GM12878 (cell line): Measurements from ENCODE around the gene TNRC18. TPM values are rescaled to one million over a fixed set of nuclear protein-coding genes. Genes with fewer than 3 reads are reported as not detected.

ENCODE experiments used
- ATAC-seq: fragments of 200-7000 bp; cut with Tn5 transposase; 3 replicates; pipeline ENCODE4 v1.9.1; 2020; ENCODE audit warnings: mild to moderate bottlenecking, moderate library complexity
- BruUV-seq: library from RNA; stranded (reverse); fragments of 400-500 nt; replicated peaks from 2 replicates; lab custom pipeline; 2021; lab: Mats Ljungman, UMichigan
- CTCF ChIA-PET: fragments of 300-600 bp; sonication (Branson Sonifier 250); formaldehyde crosslinking; extraction: SDS; loops from one replicate; lab custom pipeline; 2021; ENCODE audit warnings: inconsistent platforms; lab: Yijun Ruan, JAX
- POLR2A ChIA-PET: fragments of 350-600 bp; formaldehyde crosslinking; extraction: SDS; loops from one replicate; lab custom pipeline; 2021; ENCODE audit warnings: inconsistent platforms; lab: Charles Lee
- RAD21 ChIA-PET: fragments of 300-600 bp; sonication (Branson Sonifier 250); formaldehyde crosslinking; loops from one replicate; lab custom pipeline; 2023; ENCODE audit warnings: antibody characterized with exemption; ENCODE audit not compliant: unreplicated experiment; lab: Charles Lee
- SMC1A ChIA-PET: fragments of 300-600 bp; sonication (Branson Sonifier 250); formaldehyde crosslinking; loops from one replicate; lab custom pipeline; 2023; ENCODE audit not compliant: unreplicated experiment, uncharacterized antibody; lab: Charles Lee
- DNase-seq: peaks from one replicate; pipeline ENCODE4 v3.0.0-alpha.2; 2011; ENCODE audit warnings: low read depth, low spot score
- FAIRE-seq: peaks from 3 replicates; lab custom pipeline; 2011; peaks lifted over from hg19 to GRCh38; lab: Jason Lieb, UNC
- H2AFZ ChIP-seq: 2 replicates; pipeline ENCODE4 v1.6.0; 2011; ENCODE audit warnings: low read depth, low read length, control low read depth; ENCODE audit not compliant: control insufficient read depth
- H3K27ac ChIP-seq: 2 replicates; pipeline ENCODE4 v1.5.1; 2011; ENCODE audit warnings: control low read depth; ENCODE audit not compliant: control insufficient read depth, insufficient read depth
- H3K27me3 ChIP-seq, 2 experiments: replicated peaks in 1 of 2; 2 replicates each; pipeline versions ENCODE4 v1.6.0 to v1.6.1; 2011; ENCODE audit warnings: low read length in 1 of 2; ENCODE audit not compliant: control insufficient read depth in 2 of 2, insufficient read depth in 2 of 2
- H3K36me3 ChIP-seq, 2 experiments: 2 replicates each; pipeline ENCODE4 v1.5.1; 2011; ENCODE audit warnings: low read length in 1 of 2; ENCODE audit not compliant: control insufficient read depth in 2 of 2, insufficient read depth in 2 of 2
- H3K4me1 ChIP-seq: 2 replicates; pipeline ENCODE4 v1.6.1; 2011; ENCODE audit warnings: mild to moderate bottlenecking, low read length, moderate library complexity, mixed read lengths; ENCODE audit not compliant: control insufficient read depth, insufficient read depth
- H3K4me2 ChIP-seq: 2 replicates; pipeline ENCODE4 v1.6.0; 2011; ENCODE audit warnings: control low read depth; ENCODE audit not compliant: control insufficient read depth, insufficient read depth
- H3K4me3 ChIP-seq: fragments of 200-600 bp; sonication (generic); 2 replicates; pipeline ENCODE4 v1.5.1; 2016
- H3K79me2 ChIP-seq: 2 replicates; pipeline ENCODE4 v1.6.0; 2011; ENCODE audit warnings: low read length; ENCODE audit not compliant: control insufficient read depth, insufficient read depth
- H3K9ac ChIP-seq: 2 replicates; pipeline ENCODE4 v1.8.0; 2011; ENCODE audit warnings: low read length, control low read depth, mixed read lengths; ENCODE audit not compliant: control insufficient read depth, insufficient read depth
- H3K9me3 ChIP-seq: replicated peaks from 3 replicates; pipeline ENCODE4 v1.5.1; 2011; ENCODE audit warnings: mild to moderate bottlenecking, low read length; ENCODE audit not compliant: control insufficient read depth, insufficient read depth
- H4K20me1 ChIP-seq: 2 replicates; pipeline ENCODE4 v1.6.0; 2011; ENCODE audit not compliant: control insufficient read depth, insufficient read depth
- BMI1 ChIP-seq: fragments of 450-650 bp; IDR thresholded peaks from 2 replicates; pipeline ENCODE4 v1.6.1; 2016; ENCODE audit warnings: mild to moderate bottlenecking, moderate library complexity, borderline replicate concordance
- ELK1 ChIP-seq: IDR thresholded peaks from 2 replicates; pipeline ENCODE4 v1.6.1; 2012; ENCODE audit warnings: low read depth, low read length, improper control_type of control experiment
- GABPA ChIP-seq: IDR thresholded peaks from 2 replicates; pipeline ENCODE4 v1.6.1; 2014; ENCODE audit warnings: antibody characterized with exemption, low read depth, mild to moderate bottlenecking, inconsistent platforms
- IKZF2 ChIP-seq, 2 experiments: fragments of 450-650 bp; IDR thresholded peaks; 2 replicates each; pipeline ENCODE4 v1.6.1; 2017; ENCODE audit warnings: mild to moderate bottlenecking in 2 of 2, moderate library complexity in 2 of 2
- IRF3 ChIP-seq: fragments of 450-650 bp; IDR thresholded peaks from 2 replicates; pipeline ENCODE4 v1.6.1; 2014; ENCODE audit warnings: mild to moderate bottlenecking
- NFXL1 ChIP-seq: fragments of 450-650 bp; IDR thresholded peaks from 2 replicates; pipeline ENCODE4 v1.6.1; 2017; ENCODE audit warnings: antibody characterized with exemption, mild to moderate bottlenecking, borderline replicate concordance
- PKNOX1 ChIP-seq: fragments of 450-650 bp; IDR thresholded peaks from 2 replicates; pipeline ENCODE4 v1.6.1; 2016; ENCODE audit warnings: mild to moderate bottlenecking
- PRDM15 ChIP-seq: fragments of 450-650 bp; formaldehyde crosslinking; IDR thresholded peaks from 2 replicates; pipeline ENCODE4 v1.4.0; 2020; ENCODE audit warnings: mild to moderate bottlenecking, moderate library complexity
- RAD21 ChIP-seq: IDR thresholded peaks from 2 replicates; pipeline ENCODE4 v1.6.1; 2011; ENCODE audit warnings: mild to moderate bottlenecking, low read depth, low read length, moderate library complexity; ENCODE audit not compliant: insufficient read depth
- SMARCA5 ChIP-seq: fragments of 450-650 bp; IDR thresholded peaks from 2 replicates; pipeline ENCODE4 v1.6.1; 2017; ENCODE audit warnings: mild to moderate bottlenecking
- SREBF1 ChIP-seq: IDR thresholded peaks from 2 replicates; pipeline ENCODE4 v1.6.1; 2012; ENCODE audit warnings: mild to moderate bottlenecking, low read length
- STAT1 ChIP-seq: fragments of 450-650 bp; conservative IDR thresholded peaks from 2 replicates; pipeline ENCODE4 v1.6.1; 2014; ENCODE audit warnings: antibody characterized with exemption, mild to moderate bottlenecking
- TCF7 ChIP-seq: IDR thresholded peaks from 2 replicates; pipeline ENCODE4 v1.6.1; 2014; ENCODE audit warnings: antibody characterized with exemption, borderline replicate concordance
- ZNF217 ChIP-seq: fragments of 450-650 bp; IDR thresholded peaks from 2 replicates; pipeline ENCODE4 v1.6.1; 2017; ENCODE audit warnings: antibody characterized with exemption, mild to moderate bottlenecking
- ZNF622 ChIP-seq: fragments of 450-650 bp; IDR thresholded peaks from 2 replicates; pipeline ENCODE4 v1.6.1; 2017; ENCODE audit warnings: mild to moderate bottlenecking, inconsistent platforms
- WGBS: methylation state at CpG from one replicate; pipeline ENCODE4 v1.1.6; 2016; ENCODE audit warnings: low lambda C conversion rate; ENCODE audit not compliant: insufficient replicate concordance, insufficient coverage; ENCODE audit errors: missing lambda C conversion rate; 5-methylcytosine and 5-hydroxymethylcytosine counted together
- in situ Hi-C: fragments of 300-500 bp; cut with MboI; formaldehyde crosslinking; loops from 9 replicates; pipeline ENCODE4 v1.14.3; 2018; ENCODE audit warnings: mixed read lengths
- intact Hi-C: fragments of 100-400 bp; cut with micrococcal nuclease; formaldehyde crosslinking; loops from one replicate; pipeline ENCODE4 v1.14.2; 2022; ENCODE audit not compliant: unreplicated experiment
- polyA plus RNA-seq, 11 experiments: library from polyadenylated mRNA; depleted of rRNA in 4 of 11; unstranded in 6 of 11; stranded (reverse) in 5 of 11; fragments of >200 nt; fragmentation: Nextera tagmentation in 4 of 11; fragmentation: Illumina TruSeq in 1 of 11; extraction: Ambion mirVana in 4 of 11; extraction: Trizol in 1 of 11; gene quantifications; 1 replicate in 1 of 11; 2 replicates in 10 of 11; pipeline versions ENCODE4 v1.2.1 to v1.2.3, GENCODE V29; 2011 to 2016; ENCODE audit warnings: inconsistent platforms in 2 of 11, missing spikeins in 2 of 11, low read depth in 1 of 11
- total RNA-seq, 4 experiments: library from RNA; depleted of rRNA in 3 of 4; stranded (reverse); fragments of >200 nt in 3 of 4; fragmentation: Illumina TruSeq in 1 of 4; extraction: Trizol in 1 of 4; gene quantifications; 2 replicates each; pipeline versions ENCODE4 v1.2.1 to v1.2.3, GENCODE V29; 2013 to 2021

Gene TNRC18
- total and polyA plus RNA-seq, 10 of the 15 experiments (the other 5 are each of a cell fraction or from before 2014, with no cell fraction given), result 0.02 to 31.7 (median 5.4) TPM

- ATAC-seq, result no peak
- TF ChIP-seq STAT1, result no peak
- no peak for TF ChIP-seq PRDM15
- TF ChIP-seq BMI1, result no peak
- TF ChIP-seq ZNF622, result no peak
- no peak for TF ChIP-seq SMARCA5
- TF ChIP-seq IRF3, result no peak
- TF ChIP-seq TCF7, result no peak
- no peak for TF ChIP-seq NFXL1
- no peak for TF ChIP-seq RAD21
- no peak for TF ChIP-seq PKNOX1
- TF ChIP-seq ELK1, result no peak
- TF ChIP-seq SREBF1, result no peak
- no peak for TF ChIP-seq ZNF217
- no peak for TF ChIP-seq IKZF2 (IDR thresholded peaks at IDR 0.05)
- TF ChIP-seq GABPA, result no peak
These were observed 35.4 kb upstream of the TNRC18 start for GRCh38 chr7:5458921-5459480.

More at GRCh38 chr7:5458921-5459480, 35.4 kb upstream of the TNRC18 start:
- H4K20me1 ChIP-seq, result no peaks in the 10 kb centered on the region
- H2AFZ ChIP-seq, result no peak overlapping the region
- no peak overlapping the region for H3K27ac ChIP-seq
- ChIA-PET POLR2A (no interaction called here), CTCF (no interaction called here), RAD21 (no interaction called here), SMC1A (interaction anchor here (0.6 kb wide), 1 partner anchor 347 kb away, joined by 3 read pairs; no protein-coding TSS in a partner anchor)
- FAIRE-seq (no peak), DNase-seq (no peak)
- no peaks in the 10 kb centered on the region for H3K36me3 ChIP-seq
- BruUV-seq, result no TSS peak
- no peaks in the 10 kb centered on the region for H3K27me3 ChIP-seq
- H3K4me3 ChIP-seq, result no peak overlapping the region
- no peaks in the 10 kb centered on the region for H3K9me3 ChIP-seq
- no peak overlapping the region for H3K4me2 ChIP-seq
- no peaks in the 10 kb centered on the region for H3K79me2 ChIP-seq
- 72% methylated on average over 9 of the region's 9 CpGs for WGBS
- intact Hi-C loops, result no loop called here
- in situ Hi-C loops, result no loop called here
- no peaks in the 10 kb centered on the region; the same call in 1 of the 2 replicates for H3K4me1 ChIP-seq
- no peak overlapping the region for H3K9ac ChIP-seq
